Neural cell (in vitro differentiated cells): ENCODE results near the gene TBCEL. TPM values are rescaled to one million over a fixed set of nuclear protein-coding genes. Genes with fewer than 3 reads are reported as not detected.

Experiments used
- H2AFZ ChIP-seq: fragments of 200-600, 300-800 bp; sonication (generic), shearing (Covaris generic); 2 replicates; pipeline ENCODE4 v1.6.0; 2014; ENCODE audit warnings: low read depth, mild to moderate bottlenecking, antibody characterized with exemption, low read length, moderate library complexity
- H3F3A ChIP-seq: fragments of 200-600 bp; shearing (Covaris generic); 2 replicates; pipeline ENCODE4 v1.6.1; 2016; ENCODE audit warnings: mild to moderate bottlenecking, moderate library complexity, mixed read lengths, antibody characterized with exemption, low read length; ENCODE audit not compliant: insufficient read depth, poor library complexity, severe bottlenecking
- H3K27ac ChIP-seq: fragments of 200-600, 300-800 bp; sonication (generic), shearing (Covaris generic); 2 replicates; pipeline ENCODE4 v1.5.1; 2014; ENCODE audit warnings: mild to moderate bottlenecking, low read length, moderate library complexity
- H3K27me3 ChIP-seq: fragments of 300-800, 200-600 bp; sonication (generic), shearing (Covaris generic); 2 replicates; pipeline ENCODE4 v1.6.0; 2014; ENCODE audit warnings: mild to moderate bottlenecking, low read depth, low read length, moderate library complexity; ENCODE audit not compliant: insufficient read depth
- H3K36me3 ChIP-seq: fragments of 300-800, 200-600 bp; sonication (generic), shearing (Covaris generic); 2 replicates; pipeline ENCODE4 v1.5.1; 2014; ENCODE audit warnings: mild to moderate bottlenecking, antibody characterized with exemption, low read length, moderate library complexity; ENCODE audit not compliant: insufficient read depth
- H3K4me2 ChIP-seq: fragments of 300-800, 200-600 bp; sonication (generic), shearing (Covaris generic); 2 replicates; pipeline ENCODE4 v1.6.0; 2014; ENCODE audit warnings: mild to moderate bottlenecking, low read length
- H3K4me3 ChIP-seq: fragments of 300-800, 200-600 bp; sonication (generic), shearing (Covaris generic); 2 replicates; pipeline ENCODE4 v1.5.1; 2014; ENCODE audit warnings: mild to moderate bottlenecking, low read length, moderate library complexity
- H3K79me2 ChIP-seq: fragments of 200-600 bp; shearing (Covaris generic); replicated peaks from 2 replicates; pipeline ENCODE4 v1.6.0; 2014; ENCODE audit warnings: mild to moderate bottlenecking, low read length, moderate library complexity; ENCODE audit not compliant: insufficient read depth
- H3K9ac ChIP-seq: fragments of 300-800, 200-600 bp; sonication (generic), shearing (Covaris generic); 2 replicates; pipeline ENCODE4 v1.6.1; 2016; ENCODE audit warnings: mild to moderate bottlenecking, low read length, mixed read lengths
- H3K9me2 ChIP-seq: fragments of 200-600 bp; shearing (Covaris generic); 2 replicates; pipeline ENCODE4 v1.6.1; 2016; ENCODE audit warnings: mild to moderate bottlenecking, low read length, mixed read lengths; ENCODE audit not compliant: insufficient read depth
- H3K9me3 ChIP-seq: fragments of 200-600, 300-800 bp; sonication (generic), shearing (Covaris generic); 2 replicates; pipeline ENCODE4 v1.6.1; 2016; ENCODE audit warnings: mild to moderate bottlenecking, mixed run types, low read length, moderate library complexity, mixed read lengths
- H4K20me1 ChIP-seq: fragments of 200-600 bp; shearing (Covaris generic); 2 replicates; pipeline ENCODE4 v1.6.1; 2016; ENCODE audit warnings: mild to moderate bottlenecking, mixed run types; ENCODE audit not compliant: insufficient read depth
- EP300 ChIP-seq: fragments of 450-650 bp; conservative IDR thresholded peaks from 2 replicates; pipeline ENCODE4 v1.6.1; 2014; ENCODE audit warnings: antibody characterized with exemption, mild to moderate bottlenecking, moderate library complexity; ENCODE audit not compliant: poor library complexity, severe bottlenecking
- EZH2 ChIP-seq: fragments of 200-600, 300-800 bp; shearing (Covaris generic), sonication (generic); IDR thresholded peaks from 2 replicates; pipeline ENCODE4 v1.6.1; 2014; ENCODE audit warnings: antibody characterized with exemption, low read length, borderline replicate concordance, mild to moderate bottlenecking; ENCODE audit not compliant: insufficient read depth, poor library complexity, severe bottlenecking
- MXI1 ChIP-seq: fragments of 450-650 bp; conservative IDR thresholded peaks from 2 replicates; pipeline ENCODE4 v1.6.1; 2014; ENCODE audit warnings: antibody characterized with exemption, mild to moderate bottlenecking; ENCODE audit not compliant: poor library complexity, severe bottlenecking
- POLR2AphosphoS5 ChIP-seq: IDR thresholded peaks from 2 replicates; pipeline ENCODE4 v1.6.1; 2012
- RAD21 ChIP-seq: fragments of 450-650 bp; conservative IDR thresholded peaks from 2 replicates; pipeline ENCODE4 v1.6.1; 2014; ENCODE audit warnings: antibody characterized with exemption, mild to moderate bottlenecking, moderate library complexity
- SMC3 ChIP-seq: fragments of 450-650 bp; conservative IDR thresholded peaks from 2 replicates; pipeline ENCODE4 v1.6.1; 2014; ENCODE audit warnings: antibody characterized with exemption, mild to moderate bottlenecking, moderate library complexity; ENCODE audit not compliant: poor library complexity
- TAF1 ChIP-seq: IDR thresholded peaks from 2 replicates; pipeline ENCODE4 v1.6.1; 2012; ENCODE audit warnings: low read depth
- polyA plus RNA-seq: library from polyadenylated mRNA; depleted of rRNA; stranded (reverse); fragments of >200 nt; gene quantifications from 2 replicates; pipeline ENCODE4 v1.2.3, GENCODE V29; 2014
- TF ChIP-seq, protein P1 (sequence below): fragments of 450-650 bp; IDR thresholded peaks from 2 replicates; pipeline ENCODE4 v1.5.1; 2014; ENCODE audit warnings: antibody characterized with exemption, mild to moderate bottlenecking, moderate library complexity; ENCODE audit not compliant: poor library complexity, severe bottlenecking
- TF ChIP-seq, protein P2 (sequence below): IDR thresholded peaks from 2 replicates; pipeline ENCODE4 v1.6.1; 2012; ENCODE audit warnings: borderline replicate concordance

TBCEL gene
- polyA plus RNA-seq, 1 donor from 2014 or later, result 13.5 TPM

DNA sequence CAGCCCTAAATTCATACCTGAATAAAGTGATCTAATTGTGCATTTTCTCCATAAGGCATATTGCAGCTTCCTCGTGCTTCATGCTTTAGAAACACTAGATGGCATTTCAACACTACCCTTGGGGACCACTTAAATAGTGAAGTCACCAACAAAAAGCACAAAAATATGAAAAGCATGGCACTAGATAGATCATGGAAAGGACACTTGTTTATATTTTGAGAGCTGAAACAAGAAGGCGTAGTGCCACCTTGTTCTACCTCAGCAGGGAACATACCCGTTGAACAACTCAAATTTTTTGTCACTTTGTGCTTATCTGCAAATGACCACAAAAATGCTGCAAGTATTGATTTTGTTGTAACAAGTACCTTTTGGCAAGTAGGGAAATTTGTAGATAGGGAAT, 8.6 kb downstream of the TBCEL start:
- no peaks in the 10 kb centered on the region for H3K9me2 ChIP-seq
- no peak overlapping the region for H3K4me2 ChIP-seq
- no peaks in the 10 kb centered on the region for H3K9me3 ChIP-seq
- no peak overlapping the region for H3K27ac ChIP-seq
- peaks cover 29% of the 10 kb centered on the region for H3K79me2 ChIP-seq
- no peaks in the 10 kb centered on the region for H3K27me3 ChIP-seq
- TF ChIP-seq TAF1, result no peak
- TF ChIP-seq SMC3, result no peak
- TF ChIP-seq, protein P1, sequence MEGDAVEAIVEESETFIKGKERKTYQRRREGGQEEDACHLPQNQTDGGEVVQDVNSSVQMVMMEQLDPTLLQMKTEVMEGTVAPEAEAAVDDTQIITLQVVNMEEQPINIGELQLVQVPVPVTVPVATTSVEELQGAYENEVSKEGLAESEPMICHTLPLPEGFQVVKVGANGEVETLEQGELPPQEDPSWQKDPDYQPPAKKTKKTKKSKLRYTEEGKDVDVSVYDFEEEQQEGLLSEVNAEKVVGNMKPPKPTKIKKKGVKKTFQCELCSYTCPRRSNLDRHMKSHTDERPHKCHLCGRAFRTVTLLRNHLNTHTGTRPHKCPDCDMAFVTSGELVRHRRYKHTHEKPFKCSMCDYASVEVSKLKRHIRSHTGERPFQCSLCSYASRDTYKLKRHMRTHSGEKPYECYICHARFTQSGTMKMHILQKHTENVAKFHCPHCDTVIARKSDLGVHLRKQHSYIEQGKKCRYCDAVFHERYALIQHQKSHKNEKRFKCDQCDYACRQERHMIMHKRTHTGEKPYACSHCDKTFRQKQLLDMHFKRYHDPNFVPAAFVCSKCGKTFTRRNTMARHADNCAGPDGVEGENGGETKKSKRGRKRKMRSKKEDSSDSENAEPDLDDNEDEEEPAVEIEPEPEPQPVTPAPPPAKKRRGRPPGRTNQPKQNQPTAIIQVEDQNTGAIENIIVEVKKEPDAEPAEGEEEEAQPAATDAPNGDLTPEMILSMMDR, result peak; percentile 15
- no peak overlapping the region for H3K9ac ChIP-seq
- H3K36me3 ChIP-seq, result no peaks in the 10 kb centered on the region
- no peak overlapping the region for H3K4me3 ChIP-seq
- no peaks in the 10 kb centered on the region for H3F3A ChIP-seq
- no peak overlapping the region for H2AFZ ChIP-seq
- no peaks in the 10 kb centered on the region for H4K20me1 ChIP-seq

DNA sequence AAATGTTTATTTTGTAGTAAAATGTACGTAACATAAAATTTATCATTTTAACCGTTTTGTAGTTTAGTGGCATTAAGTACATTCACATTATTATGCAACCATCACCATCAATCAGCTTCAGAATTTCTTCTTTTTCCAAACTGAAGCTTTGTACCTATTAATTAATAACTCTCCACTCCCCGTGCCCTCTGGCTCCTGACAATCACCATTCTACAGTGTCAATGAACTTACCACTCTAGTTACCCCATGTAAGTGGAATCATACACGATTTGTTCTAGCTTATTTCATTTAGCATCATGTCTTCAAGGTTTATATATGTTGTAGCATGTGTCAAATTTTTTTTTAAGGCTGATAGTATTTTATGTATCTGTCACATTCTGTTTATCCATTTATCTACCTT, 9.7 kb downstream of the TBCEL start:
- Histone ChIP-seq H3K9ac (no peak overlapping the region), H3K9me2 (no peaks in the 10 kb centered on the region), H4K20me1 (no peaks in the 10 kb centered on the region), H3K9me3 (no peaks in the 10 kb centered on the region), H3K4me3 (no peak overlapping the region), H3K36me3 (no peaks in the 10 kb centered on the region), H3K27me3 (no peaks in the 10 kb centered on the region), H3K4me2 (no peak overlapping the region), H2AFZ (no peak overlapping the region), H3K79me2 (peaks cover 20% of the 10 kb centered on the region), H3K27ac (no peak overlapping the region), H3F3A (no peaks in the 10 kb centered on the region)
- no peak for TF ChIP-seq EP300
- TF ChIP-seq POLR2AphosphoS5, result no peak
- TF ChIP-seq, protein P2, sequence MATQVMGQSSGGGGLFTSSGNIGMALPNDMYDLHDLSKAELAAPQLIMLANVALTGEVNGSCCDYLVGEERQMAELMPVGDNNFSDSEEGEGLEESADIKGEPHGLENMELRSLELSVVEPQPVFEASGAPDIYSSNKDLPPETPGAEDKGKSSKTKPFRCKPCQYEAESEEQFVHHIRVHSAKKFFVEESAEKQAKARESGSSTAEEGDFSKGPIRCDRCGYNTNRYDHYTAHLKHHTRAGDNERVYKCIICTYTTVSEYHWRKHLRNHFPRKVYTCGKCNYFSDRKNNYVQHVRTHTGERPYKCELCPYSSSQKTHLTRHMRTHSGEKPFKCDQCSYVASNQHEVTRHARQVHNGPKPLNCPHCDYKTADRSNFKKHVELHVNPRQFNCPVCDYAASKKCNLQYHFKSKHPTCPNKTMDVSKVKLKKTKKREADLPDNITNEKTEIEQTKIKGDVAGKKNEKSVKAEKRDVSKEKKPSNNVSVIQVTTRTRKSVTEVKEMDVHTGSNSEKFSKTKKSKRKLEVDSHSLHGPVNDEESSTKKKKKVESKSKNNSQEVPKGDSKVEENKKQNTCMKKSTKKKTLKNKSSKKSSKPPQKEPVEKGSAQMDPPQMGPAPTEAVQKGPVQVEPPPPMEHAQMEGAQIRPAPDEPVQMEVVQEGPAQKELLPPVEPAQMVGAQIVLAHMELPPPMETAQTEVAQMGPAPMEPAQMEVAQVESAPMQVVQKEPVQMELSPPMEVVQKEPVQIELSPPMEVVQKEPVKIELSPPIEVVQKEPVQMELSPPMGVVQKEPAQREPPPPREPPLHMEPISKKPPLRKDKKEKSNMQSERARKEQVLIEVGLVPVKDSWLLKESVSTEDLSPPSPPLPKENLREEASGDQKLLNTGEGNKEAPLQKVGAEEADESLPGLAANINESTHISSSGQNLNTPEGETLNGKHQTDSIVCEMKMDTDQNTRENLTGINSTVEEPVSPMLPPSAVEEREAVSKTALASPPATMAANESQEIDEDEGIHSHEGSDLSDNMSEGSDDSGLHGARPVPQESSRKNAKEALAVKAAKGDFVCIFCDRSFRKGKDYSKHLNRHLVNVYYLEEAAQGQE, result no peak
- no peak for TF ChIP-seq MXI1
- no peak for TF ChIP-seq RAD21
- no peak for TF ChIP-seq SMC3
- TF ChIP-seq TAF1, result no peak
- TF ChIP-seq EZH2, result no peak
- TF ChIP-seq, protein P1, result no peak
